ENCODE results near the gene ZNF664.

ZNF664 gene

DNA sequence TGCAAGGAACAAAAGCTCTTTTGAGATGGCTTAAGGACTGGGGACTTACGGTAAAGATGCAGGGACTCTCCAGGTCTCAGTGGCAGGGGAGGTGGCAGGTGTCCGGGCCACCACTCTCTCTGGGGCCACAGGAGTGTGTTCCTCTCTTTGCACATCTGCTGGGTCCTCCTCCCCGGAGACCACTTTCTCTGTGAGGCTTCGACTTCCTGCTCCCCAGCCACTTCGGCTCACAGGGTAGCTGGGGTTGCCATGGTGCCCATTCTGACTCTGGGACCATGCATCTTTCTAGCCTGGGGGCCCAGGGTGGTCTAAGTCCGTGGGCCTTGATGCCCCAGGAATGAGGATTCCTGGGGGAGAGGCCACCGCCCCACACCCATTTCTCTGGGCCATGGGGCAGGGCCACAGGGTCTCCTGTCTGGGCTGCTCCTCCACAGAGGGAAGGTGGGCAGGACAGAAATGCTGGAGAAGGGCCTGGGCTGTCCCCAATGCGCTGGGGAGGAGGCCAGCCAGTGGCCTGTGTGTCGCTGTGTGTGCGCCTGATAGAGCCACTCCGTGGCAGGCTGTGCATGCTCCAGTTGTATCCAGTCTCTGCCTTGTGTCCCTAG lies 38.9 kb upstream of the ZNF664 start:
- H3K23ac ChIP-seq (ENCODE audit: low read length in 2 of 2) = no peak overlapping the region
- no peak overlapping the region for H3K18ac ChIP-seq (ENCODE audit: low read depth in 1 of 2, low read length in 2 of 2)
- no peak overlapping the region for H2BK120ac ChIP-seq (ENCODE audit: low read depth, low read length)
- H4K8ac ChIP-seq (ENCODE audit: low read length) = no peak overlapping the region
- no peak overlapping the region for H2BK12ac ChIP-seq (ENCODE audit: low read length in 2 of 2)
- H3K27ac ChIP-seq (ENCODE audit: low read length, poor library complexity, severe bottlenecking) = no peak overlapping the region
- H3K4me2 ChIP-seq (ENCODE audit: low read length, poor library complexity, severe bottlenecking) = no peak overlapping the region
- peaks cover 2 to 9% of the 10 kb centered on the region in 2 experiments for H3K27me3 ChIP-seq (ENCODE audit: control insufficient read depth in 1 of 2, insufficient read depth in 1 of 2, low read length in 2 of 2)
- H2AFZ ChIP-seq (ENCODE audit: low read depth, low read length) = no peak overlapping the region
- no peak overlapping the region for H2BK5ac ChIP-seq (ENCODE audit: low read depth, low read length, poor library complexity, severe bottlenecking)
- H4K91ac ChIP-seq (ENCODE audit: low read length) = no peak overlapping the region
- H3K36me3 ChIP-seq (ENCODE audit: control insufficient read depth in 1 of 2, insufficient read depth in 2 of 2, low read depth in 1 of 2, low read length in 2 of 2) = peaks cover 34 to 40% of the 10 kb centered on the region in 2 experiments
- peaks cover 15% of the 10 kb centered on the region for H3K4me1 ChIP-seq (ENCODE audit: control insufficient read depth, insufficient read depth, low read depth, low read length)
- no peak overlapping the region for H3K4ac ChIP-seq (ENCODE audit: low read depth in 1 of 2, low read length in 2 of 2)
- H3K14ac ChIP-seq (ENCODE audit: low read length in 2 of 2) = no peak overlapping the region
- H2AK5ac ChIP-seq (ENCODE audit: low read length, severe bottlenecking) = no peak overlapping the region
- 76% methylated on average over 11 of the region's 11 CpGs for WGBS
- no peak overlapping the region for H2BK15ac ChIP-seq (ENCODE audit: low read depth, poor library complexity, severe bottlenecking)
- DNase-seq = no peak
- H3K79me1 ChIP-seq (replicated peaks; ENCODE audit: low read length, poor library complexity, severe bottlenecking) = no peaks in the 10 kb centered on the region
- no peak overlapping the region for H3K9ac ChIP-seq (ENCODE audit: low read length)
- no peaks in the 10 kb centered on the region for H3K9me3 ChIP-seq (ENCODE audit: control insufficient read depth, low read length)
- no peak overlapping the region for H3K4me3 ChIP-seq (ENCODE audit: insufficient read depth in 1 of 2, low read depth in 1 of 2, low read length in 2 of 2)

DNA sequence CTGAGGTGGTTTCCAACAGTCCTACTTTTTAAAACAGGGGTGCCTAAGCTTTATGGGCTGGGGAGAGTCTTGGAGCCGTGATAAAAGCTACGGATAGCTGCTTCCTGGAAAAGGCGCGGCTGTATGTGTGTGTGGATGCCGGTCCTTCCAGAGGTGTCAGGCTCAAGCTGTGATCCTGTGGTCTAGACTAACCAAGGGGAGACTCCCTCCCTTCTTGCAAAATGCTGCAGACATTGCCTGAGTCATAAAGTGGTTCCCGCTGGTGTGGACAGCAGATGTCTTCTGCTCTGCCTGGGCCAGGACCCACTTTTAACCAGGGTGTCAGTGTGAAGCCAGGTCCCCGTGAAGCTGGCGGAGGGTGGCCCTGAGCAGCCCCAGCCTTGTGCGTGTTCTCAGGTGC lies 38.2 kb upstream of the ZNF664 start:
- Histone ChIP-seq H2AK5ac (ENCODE audit: low read length, severe bottlenecking) (no peak overlapping the region), H3K9ac (ENCODE audit: low read length) (no peak overlapping the region), H2BK5ac (ENCODE audit: low read depth, low read length, poor library complexity, severe bottlenecking) (no peak overlapping the region), H3K79me1 (replicated peaks; ENCODE audit: low read length, poor library complexity, severe bottlenecking) (no peaks in the 10 kb centered on the region), H2AFZ (ENCODE audit: low read depth, low read length) (no peak overlapping the region), H3K23ac (ENCODE audit: low read length in 2 of 2) (no peak overlapping the region), H3K4me3 (ENCODE audit: insufficient read depth in 1 of 2, low read depth in 1 of 2, low read length in 2 of 2) (no peak overlapping the region), H4K8ac (ENCODE audit: low read length) (no peak overlapping the region), H2BK15ac (ENCODE audit: low read depth, poor library complexity, severe bottlenecking) (no peak overlapping the region), H3K27ac (ENCODE audit: low read length, poor library complexity, severe bottlenecking) (no peak overlapping the region), H3K4me2 (ENCODE audit: low read length, poor library complexity, severe bottlenecking) (no peak overlapping the region), H3K36me3 (ENCODE audit: control insufficient read depth in 1 of 2, insufficient read depth in 2 of 2, low read depth in 1 of 2, low read length in 2 of 2) (peaks cover 39 to 45% of the 10 kb centered on the region in 2 experiments), H3K14ac (ENCODE audit: low read length in 2 of 2) (peak overlapping the region in 1 of 2 experiments; percentile 21), H2BK12ac (ENCODE audit: low read length in 2 of 2) (no peak overlapping the region), H3K18ac (ENCODE audit: low read depth in 1 of 2, low read length in 2 of 2) (no peak overlapping the region), H3K4me1 (ENCODE audit: control insufficient read depth, insufficient read depth, low read depth, low read length) (peaks cover 15% of the 10 kb centered on the region), H3K4ac (ENCODE audit: low read depth in 1 of 2, low read length in 2 of 2) (no peak overlapping the region), H3K27me3 (ENCODE audit: control insufficient read depth in 1 of 2, insufficient read depth in 1 of 2, low read length in 2 of 2) (peaks cover 0 to 6% of the 10 kb centered on the region in 2 experiments), H2BK120ac (ENCODE audit: low read depth, low read length) (no peak overlapping the region), H4K91ac (ENCODE audit: low read length) (no peak overlapping the region), H3K9me3 (ENCODE audit: control insufficient read depth, low read length) (no peaks in the 10 kb centered on the region)
- 96% methylated on average over 9 of the region's 9 CpGs for WGBS
- peak; percentile 26 for DNase-seq

DNA sequence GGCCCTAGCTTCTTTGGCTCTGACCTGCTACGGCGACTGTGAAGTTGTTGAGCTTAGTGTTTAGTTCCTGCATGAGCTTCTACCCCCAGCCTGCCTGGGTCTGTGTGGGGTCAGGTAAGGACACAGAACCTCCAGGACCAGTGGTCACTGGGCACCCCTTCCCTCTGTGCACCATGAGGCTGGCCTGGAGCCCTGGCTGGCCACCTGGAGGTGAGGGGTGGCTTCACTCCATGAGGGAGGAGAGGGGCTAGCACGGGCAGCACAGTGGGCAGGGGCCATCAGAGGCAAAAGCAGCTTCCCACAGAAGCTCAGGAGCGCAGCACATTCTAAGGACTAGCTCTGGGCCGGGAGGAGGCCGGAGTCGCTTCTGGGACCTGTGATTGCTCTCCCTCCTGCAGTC lies 37.1 kb upstream of the ZNF664 start:
- Histone ChIP-seq H3K9ac (ENCODE audit: low read length) (no peak overlapping the region), H2BK15ac (ENCODE audit: low read depth, poor library complexity, severe bottlenecking) (no peak overlapping the region), H4K91ac (ENCODE audit: low read length) (no peak overlapping the region), H2BK5ac (ENCODE audit: low read depth, low read length, poor library complexity, severe bottlenecking) (no peak overlapping the region), H3K4me3 (ENCODE audit: insufficient read depth in 1 of 2, low read depth in 1 of 2, low read length in 2 of 2) (peak overlapping the region in 1 of 2 experiments; percentile 11), H3K27me3 (ENCODE audit: control insufficient read depth in 1 of 2, insufficient read depth in 1 of 2, low read length in 2 of 2) (no peaks in the 10 kb centered on the region), H3K4ac (ENCODE audit: low read depth in 1 of 2, low read length in 2 of 2) (no peak overlapping the region), H3K23ac (ENCODE audit: low read length in 2 of 2) (no peak overlapping the region), H2AFZ (ENCODE audit: low read depth, low read length) (no peak overlapping the region), H3K14ac (ENCODE audit: low read length in 2 of 2) (no peak overlapping the region), H3K18ac (ENCODE audit: low read depth in 1 of 2, low read length in 2 of 2) (no peak overlapping the region), H3K9me3 (ENCODE audit: control insufficient read depth, low read length) (no peaks in the 10 kb centered on the region), H3K4me2 (ENCODE audit: low read length, poor library complexity, severe bottlenecking) (no peak overlapping the region), H2BK120ac (ENCODE audit: low read depth, low read length) (no peak overlapping the region), H4K8ac (ENCODE audit: low read length) (no peak overlapping the region), H3K36me3 (ENCODE audit: control insufficient read depth in 1 of 2, insufficient read depth in 2 of 2, low read depth in 1 of 2, low read length in 2 of 2) (peaks cover 50 to 55% of the 10 kb centered on the region in 2 experiments), H3K4me1 (ENCODE audit: control insufficient read depth, insufficient read depth, low read depth, low read length) (peaks cover 15% of the 10 kb centered on the region), H2AK5ac (ENCODE audit: low read length, severe bottlenecking) (no peak overlapping the region), H3K79me1 (replicated peaks; ENCODE audit: low read length, poor library complexity, severe bottlenecking) (peaks cover 4% of the 10 kb centered on the region), H3K27ac (ENCODE audit: low read length, poor library complexity, severe bottlenecking) (no peak overlapping the region), H2BK12ac (ENCODE audit: low read length in 2 of 2) (no peak overlapping the region)
- WGBS = 81% methylated on average over 5 of the region's 7 CpGs
- no peak for DNase-seq

DNA sequence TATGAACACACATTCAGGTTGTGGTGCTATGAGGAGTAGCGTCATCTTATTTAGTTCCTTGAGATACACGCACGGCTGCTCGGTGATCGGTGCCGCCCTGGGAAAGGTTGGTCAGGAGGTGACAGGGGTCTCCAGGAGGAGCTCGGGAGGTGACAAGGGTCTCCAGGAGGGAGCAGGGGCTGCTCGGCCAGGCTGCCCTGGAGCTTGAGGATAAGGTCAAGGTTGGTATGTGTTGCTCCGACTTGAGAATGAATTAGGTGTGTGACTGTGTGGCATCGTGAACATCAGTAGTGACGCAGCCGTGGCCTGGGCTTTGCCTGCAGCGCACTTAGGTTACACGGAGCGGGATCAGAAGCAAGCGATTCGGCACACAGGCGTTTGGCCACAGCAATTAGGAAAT lies 36.5 kb upstream of the ZNF664 start:
- Histone ChIP-seq H2BK12ac (ENCODE audit: low read length in 2 of 2) (no peak overlapping the region), H3K27me3 (ENCODE audit: control insufficient read depth in 1 of 2, insufficient read depth in 1 of 2, low read length in 2 of 2) (no peaks in the 10 kb centered on the region), H3K4me2 (ENCODE audit: low read length, poor library complexity, severe bottlenecking) (no peak overlapping the region), H3K4me1 (ENCODE audit: control insufficient read depth, insufficient read depth, low read depth, low read length) (peaks cover 15% of the 10 kb centered on the region), H3K36me3 (ENCODE audit: control insufficient read depth in 1 of 2, insufficient read depth in 2 of 2, low read depth in 1 of 2, low read length in 2 of 2) (peaks cover 55 to 60% of the 10 kb centered on the region in 2 experiments), H4K8ac (ENCODE audit: low read length) (no peak overlapping the region), H3K4me3 (ENCODE audit: insufficient read depth in 1 of 2, low read depth in 1 of 2, low read length in 2 of 2) (no peak overlapping the region), H3K9me3 (ENCODE audit: control insufficient read depth, low read length) (peaks cover 3% of the 10 kb centered on the region), H4K91ac (ENCODE audit: low read length) (no peak overlapping the region), H3K23ac (ENCODE audit: low read length in 2 of 2) (no peak overlapping the region), H2AFZ (ENCODE audit: low read depth, low read length) (no peak overlapping the region), H3K14ac (ENCODE audit: low read length in 2 of 2) (no peak overlapping the region), H3K9ac (ENCODE audit: low read length) (no peak overlapping the region), H3K79me1 (replicated peaks; ENCODE audit: low read length, poor library complexity, severe bottlenecking) (peaks cover 7% of the 10 kb centered on the region), H3K4ac (ENCODE audit: low read depth in 1 of 2, low read length in 2 of 2) (no peak overlapping the region), H2AK5ac (ENCODE audit: low read length, severe bottlenecking) (no peak overlapping the region), H3K18ac (ENCODE audit: low read depth in 1 of 2, low read length in 2 of 2) (no peak overlapping the region), H2BK5ac (ENCODE audit: low read depth, low read length, poor library complexity, severe bottlenecking) (no peak overlapping the region), H3K27ac (ENCODE audit: low read length, poor library complexity, severe bottlenecking) (no peak overlapping the region), H2BK120ac (ENCODE audit: low read depth, low read length) (no peak overlapping the region), H2BK15ac (ENCODE audit: low read depth, poor library complexity, severe bottlenecking) (no peak overlapping the region)
- no peak for DNase-seq
- 96% methylated on average over 18 of the region's 18 CpGs for WGBS
